Panc1 (cell line): ENCODE measurements around the gene ADGRV1. TPM values are rescaled to one million over a fixed set of nuclear protein-coding genes. Genes with fewer than 3 reads are reported as not detected.

Experiments
- ATAC-seq: fragments of 200-7000 bp; cut with Tn5 transposase; 2 replicates; pipeline ENCODE4 v1.9.1; 2020; ENCODE audit warnings: mild to moderate bottlenecking, moderate library complexity
- BruUV-seq: library from RNA; stranded (reverse); fragments of 400-500 nt; replicated peaks from 2 replicates; lab custom pipeline; 2021; lab: Mats Ljungman, UMichigan
- CTCF ChIA-PET: fragments of 300-600 bp; sonication (Branson Sonifier 250); formaldehyde crosslinking; loops from one replicate; lab custom pipeline; 2022; ENCODE audit warnings: antibody characterized with exemption; lab: Charles Lee
- POLR2A ChIA-PET: fragments of 300-600 bp; sonication (Branson Sonifier 250); formaldehyde crosslinking; loops from one replicate; lab custom pipeline; 2022; ENCODE audit warnings: antibody characterized with exemption; lab: Charles Lee
- DNase-seq: peaks from one replicate; pipeline ENCODE4 v3.0.0-alpha.2; 2010; ENCODE audit warnings: low read depth, low spot score
- H3K27ac ChIP-seq: 2 replicates; pipeline ENCODE4 v1.5.1; 2011; ENCODE audit warnings: mild to moderate bottlenecking, low read length, inconsistent platforms
- H3K27me3 ChIP-seq: fragments of 200-500 bp; sonication (Bioruptor generic); 2 replicates; pipeline ENCODE4 v1.6.0; 2014; ENCODE audit warnings: low read length, inconsistent platforms; ENCODE audit not compliant: control insufficient read depth, insufficient read depth
- H3K36me3 ChIP-seq: fragments of 200-500 bp; sonication (Bioruptor generic); 2 replicates; pipeline ENCODE4 v1.5.1; 2014; ENCODE audit warnings: inconsistent platforms, mild to moderate bottlenecking, low read length, moderate library complexity; ENCODE audit not compliant: control insufficient read depth, insufficient read depth
- H3K4me1 ChIP-seq: 2 replicates; pipeline ENCODE4 v1.5.1; 2011; ENCODE audit warnings: inconsistent platforms, mild to moderate bottlenecking, low read length, moderate library complexity; ENCODE audit not compliant: control insufficient read depth, insufficient read depth
- H3K4me3 ChIP-seq, 2 experiments: 2 replicates each; pipeline ENCODE4 v1.5.1; 2011 to 2012; ENCODE audit warnings: low read depth in 2 of 2, low read length in 2 of 2, mild to moderate bottlenecking in 2 of 2, inconsistent platforms in 1 of 2, moderate library complexity in 1 of 2
- H3K9me3 ChIP-seq: fragments of 200-500 bp; sonication (Bioruptor generic); 2 replicates; pipeline ENCODE4 v1.5.1; 2014; ENCODE audit warnings: low read depth, mild to moderate bottlenecking, inconsistent platforms, low read length, moderate library complexity; ENCODE audit not compliant: control insufficient read depth, insufficient read depth
- CTCF ChIP-seq: fragments of 450-650 bp; IDR thresholded peaks from 2 replicates; pipeline ENCODE4 v1.5.1; 2017; ENCODE audit warnings: mild to moderate bottlenecking
- POLR2AphosphoS5 ChIP-seq: IDR thresholded peaks from 2 replicates; pipeline ENCODE4 v1.6.1; 2012; ENCODE audit warnings: mild to moderate bottlenecking, low read depth, low read length, moderate library complexity
- REST ChIP-seq, 2 experiments: IDR thresholded peaks; 2 replicates each; pipeline ENCODE4 v1.6.1; 2011 to 2012; ENCODE audit warnings: low read depth in 2 of 2, control low read depth in 1 of 2, low read length in 1 of 2, mild to moderate bottlenecking in 1 of 2, moderate library complexity in 1 of 2; ENCODE audit not compliant: insufficient read depth in 1 of 2
- SIN3A ChIP-seq: IDR thresholded peaks from 2 replicates; pipeline ENCODE4 v1.6.1; 2012; ENCODE audit warnings: low read depth, mild to moderate bottlenecking, low read length, moderate library complexity, borderline replicate concordance; ENCODE audit not compliant: insufficient read depth
- TCF7L2 ChIP-seq: IDR thresholded peaks from 2 replicates; pipeline ENCODE4 v1.6.1; 2011; ENCODE audit warnings: mild to moderate bottlenecking, low read depth, low read length, inconsistent platforms
- in situ Hi-C: cut with HindIII; loops from 2 replicates; pipeline ENCODE4 v1.10.0; 2016; ENCODE audit warnings: low sequenced_read_pairs, low pct_unique_long_range_greater_than_20kb
- intact Hi-C: fragments of 100-400 bp; cut with micrococcal nuclease; formaldehyde crosslinking; loops from one replicate; pipeline ENCODE4 v1.10.0; 2022; ENCODE audit not compliant: unreplicated experiment
- total RNA-seq: library from RNA; stranded (reverse); gene quantifications from one replicate; pipeline ENCODE4 v1.2.1, GENCODE V29; 2021; ENCODE audit not compliant: unreplicated experiment

ADGRV1 gene
- total RNA-seq, 1 experiment from 2014 or later, result 0.49 TPM

- Histone ChIP-seq H3K4me3 (no peak overlapping the region), H3K4me1 (no peaks in the 10 kb centered on the region), H3K27me3 (peaks cover 4% of the 10 kb centered on the region), H3K9me3 (no peaks in the 10 kb centered on the region), H3K36me3 (no peaks in the 10 kb centered on the region), H3K27ac (no peak overlapping the region)
- intact Hi-C loops (no loop called here), in situ Hi-C loops (no loop called here)
- ChIA-PET POLR2A (no interaction called here), CTCF (no interaction called here)
- no peak for ATAC-seq
- DNase-seq, result no peak
- BruUV-seq, result no TSS peak
- TF ChIP-seq CTCF (no peak), REST (IDR thresholded peaks at IDR 0.05; ENCODE audit: insufficient read depth in 1 of 2, low read depth in 2 of 2, low read length in 1 of 2) (no peak), TCF7L2 (no peak), POLR2AphosphoS5 (no peak), SIN3A (no peak)
These were observed 391.1 kb downstream of the ADGRV1 start for GRCh38 chr5:90949469-90950358.

GRCh38 chr5:90955001-90955635 is 396.5 kb downstream of the ADGRV1 start:
- no peak for DNase-seq
- no peaks in the 10 kb centered on the region for H3K4me1 ChIP-seq
- H3K9me3 ChIP-seq, result no peaks in the 10 kb centered on the region
- in situ Hi-C loops (no loop called here), intact Hi-C loops (no loop called here)
- no TSS peak for BruUV-seq
- ATAC-seq, result no peak
- no peak overlapping the region for H3K27ac ChIP-seq
- no peak for TF ChIP-seq TCF7L2
- no peak for TF ChIP-seq SIN3A
- TF ChIP-seq REST (IDR thresholded peaks at IDR 0.05; ENCODE audit: insufficient read depth in 1 of 2, low read depth in 2 of 2, low read length in 1 of 2), result no peak
- no peak for TF ChIP-seq CTCF
- H3K27me3 ChIP-seq, result peaks cover 4% of the 10 kb centered on the region
- ChIA-PET CTCF (no interaction called here), POLR2A (no interaction called here)
- H3K36me3 ChIP-seq, result no peaks in the 10 kb centered on the region
- H3K4me3 ChIP-seq, result no peak overlapping the region
